HG03521 (cell line): ENCODE data around the gene ABHD11.
"Not testable (repeated sequence)": the region's sequence is repeated elsewhere in the genome, so short reads cannot be mapped to it uniquely, and the experiment has no call there.

Source experiments
- ATAC-seq: cut with Tn5 transposase; IDR thresholded peaks from one replicate; pipeline ENCODE4 v1.9.1; 2021; ENCODE audit warnings: mild to moderate bottlenecking, moderate library complexity; ENCODE audit not compliant: unreplicated experiment

The ABHD11 gene

DNA sequence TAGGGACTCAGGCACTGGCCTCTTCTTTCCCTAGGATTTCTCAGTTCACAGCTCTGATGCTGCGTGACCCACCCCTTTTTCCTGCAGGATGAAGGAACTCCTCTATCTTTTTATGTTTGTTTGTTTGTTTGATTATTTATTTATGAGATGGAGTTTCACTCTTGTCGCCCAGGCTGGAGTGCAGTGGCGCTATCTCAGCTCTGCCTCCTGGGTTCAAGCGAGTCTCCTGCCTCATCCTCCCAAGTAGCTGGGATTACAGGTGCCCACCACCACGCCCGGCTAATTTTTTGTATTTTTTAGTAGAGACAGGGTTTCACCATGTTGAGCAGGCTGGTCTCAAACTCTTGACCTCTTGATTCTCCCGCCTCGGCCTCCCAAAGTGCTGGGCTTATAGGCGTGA is 18.2 kb downstream of the ABHD11 start:
- not testable (repeated sequence) for ATAC-seq

DNA sequence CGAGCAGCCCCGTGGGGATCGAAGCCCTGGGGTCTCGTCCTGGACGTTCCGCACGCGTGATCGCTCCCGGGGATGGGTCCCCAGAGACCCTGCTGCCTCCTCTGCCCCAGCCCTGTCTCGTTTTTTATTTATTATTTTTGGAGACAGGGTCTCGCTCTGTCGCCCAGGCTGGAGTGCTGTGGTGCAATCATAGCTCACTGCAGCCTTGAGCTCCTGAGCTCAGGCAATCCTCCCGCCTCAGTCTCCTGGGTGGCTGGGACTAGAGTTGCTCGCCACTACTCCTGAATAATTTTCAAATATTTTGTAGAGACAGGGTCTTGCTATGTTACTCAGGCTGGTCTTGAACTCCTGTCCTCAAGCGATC is 18.8 kb downstream of the ABHD11 start:
- ATAC-seq, result peak; percentile 10

DNA sequence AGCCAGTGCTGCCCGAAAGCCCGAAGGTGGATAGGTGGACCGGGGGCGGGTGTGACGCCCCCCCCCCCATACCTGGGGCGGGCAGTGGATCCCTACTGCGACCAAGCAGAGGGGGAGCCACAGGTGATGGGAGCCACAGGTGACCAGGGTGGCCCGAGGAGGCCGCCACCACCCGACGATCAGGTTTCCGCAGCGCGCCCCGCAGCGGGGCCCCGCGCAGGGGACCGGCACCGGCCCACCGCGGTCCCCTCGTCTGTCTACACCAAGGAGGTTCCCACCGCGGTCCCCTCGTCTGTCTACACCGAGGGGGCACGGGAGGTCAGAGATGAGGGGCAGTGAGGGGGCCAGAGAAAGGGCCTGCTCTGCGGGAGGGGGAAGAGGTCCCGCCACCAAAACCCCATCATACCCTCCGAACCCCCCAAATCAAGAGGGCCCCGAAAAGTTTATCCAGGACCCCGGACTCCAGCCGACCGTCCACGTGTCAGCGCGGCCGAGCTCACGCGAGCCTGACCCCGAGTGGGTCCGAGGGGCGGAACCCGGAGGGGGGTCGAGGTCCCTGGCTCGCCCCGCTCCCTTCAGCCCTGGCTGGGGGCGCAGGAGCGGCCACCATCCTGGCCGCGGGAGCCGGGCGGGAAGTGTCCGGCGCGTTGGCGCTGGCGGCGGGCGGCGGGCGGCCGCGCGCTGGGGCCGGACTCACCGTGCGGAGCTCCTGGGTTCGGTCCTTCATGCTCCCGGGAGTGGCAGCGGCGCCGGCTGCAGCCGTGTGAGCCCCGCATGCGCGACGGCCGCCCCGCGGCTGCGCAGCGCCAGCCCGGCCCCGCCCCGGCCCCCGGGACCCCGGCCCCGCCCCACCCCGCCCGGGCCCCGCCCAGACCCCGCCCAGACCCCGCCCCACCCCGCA is 19.4 kb downstream of the ABHD11 start, which contains the start of gene STX1A:
STX1A (minus strand) TSS at position 765 of the 901 bp plus-strand sequence; CDS start at position 727, 38 bp downstream.
- peak; percentile 64 for ATAC-seq

DNA sequence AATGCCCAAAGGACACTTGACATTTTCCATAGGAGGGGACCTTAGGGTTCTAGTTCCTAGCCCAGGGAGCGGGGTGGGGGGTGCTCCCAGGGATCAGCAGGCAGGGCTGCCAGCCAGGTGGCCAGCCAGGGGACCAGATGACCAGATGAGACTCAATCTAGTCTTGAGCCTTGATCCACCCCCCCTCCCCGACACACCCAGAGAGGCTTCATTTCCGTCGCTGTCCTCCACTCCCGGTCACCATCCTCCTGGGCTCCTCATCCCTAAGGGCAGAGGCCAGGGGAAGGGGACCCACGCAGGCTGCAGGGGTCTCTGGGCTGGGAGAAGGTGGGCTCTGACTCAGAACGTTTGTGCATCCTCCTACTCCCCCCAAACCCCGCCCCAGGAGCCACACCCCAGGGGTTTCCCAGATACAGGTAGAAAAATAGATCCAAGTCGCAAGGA is 20.1 kb downstream of the ABHD11 start:
- ATAC-seq, result no peak

DNA sequence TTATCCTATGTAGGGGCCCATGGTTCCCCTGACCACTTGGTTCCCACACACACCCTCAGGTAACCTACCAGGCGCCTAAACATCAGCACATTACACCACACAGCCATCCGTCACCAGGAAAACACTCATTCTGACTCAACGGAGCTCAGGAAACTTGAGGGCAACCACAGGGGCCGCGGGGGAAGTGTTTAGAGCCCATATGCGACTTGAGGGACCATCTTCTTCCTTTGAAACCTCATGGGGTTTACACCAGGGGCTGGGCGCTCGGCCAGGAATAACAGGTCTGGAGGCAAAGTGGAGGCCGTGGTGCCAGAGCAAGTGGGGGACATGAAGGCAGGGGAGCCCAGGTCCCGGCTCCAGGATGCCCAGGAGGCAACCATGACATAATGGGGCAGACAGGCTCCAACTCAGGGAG is 20.6 kb downstream of the ABHD11 start:
- ATAC-seq, result no peak

DNA sequence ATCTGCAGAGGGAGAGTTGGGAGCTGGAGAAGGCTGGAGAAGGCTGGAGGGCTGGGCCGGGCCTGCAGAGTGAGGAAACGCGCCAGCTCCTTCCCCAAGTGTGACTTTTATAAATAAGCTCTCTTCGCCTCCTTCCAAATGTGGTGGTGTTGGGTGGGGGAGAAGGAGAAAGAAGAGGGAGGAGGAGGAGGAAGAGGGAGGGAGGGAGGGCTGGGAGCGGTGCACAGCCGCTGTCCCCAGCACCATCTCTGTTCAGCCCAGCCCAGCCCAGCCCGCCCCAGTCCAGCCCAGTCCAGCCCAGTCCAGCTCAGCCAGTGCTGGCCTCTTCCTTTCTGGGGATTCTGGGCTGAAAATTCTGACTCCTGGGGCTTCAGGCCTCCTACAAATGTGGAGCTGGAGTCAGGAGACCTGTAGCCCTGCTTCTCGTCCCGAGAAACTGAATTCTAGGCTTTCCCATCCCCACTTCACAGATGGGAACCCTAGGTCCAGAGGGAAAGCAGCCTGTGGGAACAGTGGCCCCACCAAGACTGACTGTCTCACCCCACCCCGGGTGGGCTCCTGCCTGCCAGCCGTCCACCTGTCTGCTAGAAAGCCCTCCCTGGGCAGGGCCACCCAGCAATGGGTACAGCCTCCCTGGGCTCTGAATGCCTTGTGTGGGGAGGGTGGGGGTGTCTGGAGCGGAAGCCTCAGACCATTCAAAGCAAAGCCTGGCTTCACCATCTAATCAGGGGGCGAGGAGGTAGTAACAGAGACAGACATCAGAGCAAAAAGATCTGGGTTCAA is 21.4 kb downstream of the ABHD11 start:
- ATAC-seq, result no peak

DNA sequence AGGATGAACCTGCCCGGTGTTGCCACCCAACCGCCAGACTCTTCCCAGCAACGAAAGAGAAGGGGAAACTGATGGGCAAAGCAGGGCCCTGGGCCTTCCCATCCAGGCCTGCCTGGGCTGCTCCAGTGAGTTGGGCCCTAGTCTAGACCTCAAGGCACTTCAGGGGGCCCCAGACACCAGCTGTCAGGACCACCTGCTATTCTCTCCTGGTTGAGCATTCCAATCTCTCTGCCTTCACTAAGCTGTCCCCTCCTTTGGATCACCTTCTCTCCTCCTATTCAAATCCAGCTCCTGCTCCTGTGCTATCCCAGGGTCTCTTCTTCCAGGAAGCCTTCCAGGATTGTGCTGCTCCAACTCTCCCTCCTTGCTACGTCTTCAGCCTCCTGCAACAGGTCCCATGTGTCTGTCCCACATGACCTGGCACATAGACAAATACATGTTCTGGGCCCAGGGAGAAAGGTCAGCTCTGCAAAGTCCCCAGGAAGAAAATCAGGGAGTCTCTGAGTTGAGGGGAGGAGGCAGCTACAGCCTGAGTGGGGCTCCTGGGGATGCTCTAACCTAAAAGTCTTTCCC is 22.2 kb downstream of the ABHD11 start:
- ATAC-seq, result no peak

DNA sequence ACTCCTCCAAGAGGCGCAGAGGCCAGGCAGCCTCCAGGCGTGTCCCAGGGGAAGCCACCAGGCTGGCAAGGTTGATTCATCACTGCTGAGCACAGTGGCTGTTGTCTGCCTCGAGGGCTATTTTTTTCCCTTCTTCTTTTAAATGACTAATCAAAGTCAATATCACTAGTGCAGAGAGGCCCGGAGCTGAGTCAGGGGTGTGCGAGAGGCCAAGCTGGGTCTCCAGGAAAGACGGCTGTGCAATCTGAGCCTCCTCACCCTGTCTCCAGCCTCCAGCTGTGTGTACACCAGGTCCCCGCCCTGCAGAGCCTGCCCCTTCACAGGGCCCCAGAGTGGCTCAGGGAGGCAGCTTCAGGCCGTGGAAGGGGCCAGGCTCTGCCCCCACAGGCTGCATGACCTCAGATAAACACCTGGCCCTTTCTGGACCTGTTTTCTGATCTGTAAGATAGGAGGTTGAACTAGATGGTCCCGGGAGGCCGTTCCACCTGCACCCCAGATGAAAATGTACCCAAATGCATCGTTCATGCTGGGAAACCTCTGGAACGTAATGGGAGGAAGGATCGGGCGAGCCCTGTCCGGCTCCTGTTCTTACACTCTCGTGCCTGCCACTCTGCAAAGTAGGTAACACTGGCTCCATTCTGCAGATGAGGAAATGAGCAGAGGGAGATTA is 22.8 kb downstream of the ABHD11 start:
- no peak for ATAC-seq

DNA sequence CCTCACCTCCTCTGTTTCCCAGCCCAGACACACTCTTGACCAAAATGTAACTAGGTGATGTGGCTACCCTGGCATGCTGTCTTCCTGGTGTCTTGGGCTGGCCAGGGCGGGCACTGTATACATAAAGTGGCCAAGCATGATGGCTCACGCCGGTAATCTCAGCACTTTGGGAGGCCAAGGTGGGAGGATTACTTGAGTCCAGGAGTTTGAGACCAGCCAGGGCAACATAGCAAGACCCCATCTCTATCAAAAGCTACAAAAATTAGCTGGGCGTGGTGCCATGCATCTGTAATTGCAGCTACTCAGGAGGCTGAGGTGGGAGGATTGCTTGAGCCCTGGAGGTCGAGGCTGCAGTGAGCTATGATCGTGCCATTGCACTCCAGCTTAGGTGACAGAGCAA is 25.3 kb downstream of the ABHD11 start:
- not testable (repeated sequence) for ATAC-seq

DNA sequence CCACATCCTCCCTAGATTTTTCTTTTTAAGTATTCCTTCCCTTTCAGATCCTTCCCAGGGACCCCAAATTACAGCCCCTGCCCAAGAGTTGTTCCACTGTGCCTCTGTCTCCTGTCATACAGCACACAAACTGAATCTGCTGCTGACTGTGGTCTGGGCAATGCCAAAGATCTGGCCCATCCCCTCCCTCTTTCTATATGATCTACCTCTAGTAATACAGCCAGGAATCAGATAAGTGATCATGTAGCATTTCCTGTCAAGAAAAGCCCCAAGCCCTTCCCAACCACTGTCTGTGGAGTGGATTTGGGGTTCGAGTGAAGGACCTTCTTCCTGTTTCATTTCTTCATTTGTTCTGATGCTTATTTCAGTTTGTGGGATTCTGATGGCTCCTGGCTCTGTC is 25.8 kb downstream of the ABHD11 start:
- no peak for ATAC-seq

DNA sequence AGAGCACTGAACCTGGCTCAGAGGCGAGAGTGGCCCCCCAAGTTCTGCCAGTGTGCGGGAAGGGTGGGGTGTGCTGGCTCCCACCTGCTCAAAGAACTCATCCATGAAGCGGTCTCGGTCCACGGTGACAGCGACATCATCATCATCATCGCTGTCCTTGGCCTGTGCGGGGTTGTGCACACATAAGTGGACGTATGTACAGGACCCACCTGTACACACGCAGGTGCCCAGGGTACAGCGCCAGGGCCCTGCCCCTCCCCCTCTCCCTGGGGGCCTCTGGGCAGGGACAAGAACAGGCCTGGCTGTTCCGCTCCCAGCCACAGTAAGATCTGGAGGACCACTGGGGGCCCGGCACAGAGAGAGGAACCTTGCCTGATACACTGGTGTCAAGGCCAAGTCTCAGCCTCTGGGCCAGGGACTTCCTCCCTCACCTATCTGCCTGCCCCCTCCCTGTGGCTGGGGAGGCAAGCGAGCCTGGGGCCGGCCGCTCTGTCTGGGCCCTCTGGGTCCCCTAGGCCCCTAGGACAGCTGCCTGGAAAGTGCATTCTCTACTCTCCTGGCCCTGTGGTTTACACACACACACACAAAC is 29.5 kb downstream of the ABHD11 start:
- no peak for ATAC-seq

DNA sequence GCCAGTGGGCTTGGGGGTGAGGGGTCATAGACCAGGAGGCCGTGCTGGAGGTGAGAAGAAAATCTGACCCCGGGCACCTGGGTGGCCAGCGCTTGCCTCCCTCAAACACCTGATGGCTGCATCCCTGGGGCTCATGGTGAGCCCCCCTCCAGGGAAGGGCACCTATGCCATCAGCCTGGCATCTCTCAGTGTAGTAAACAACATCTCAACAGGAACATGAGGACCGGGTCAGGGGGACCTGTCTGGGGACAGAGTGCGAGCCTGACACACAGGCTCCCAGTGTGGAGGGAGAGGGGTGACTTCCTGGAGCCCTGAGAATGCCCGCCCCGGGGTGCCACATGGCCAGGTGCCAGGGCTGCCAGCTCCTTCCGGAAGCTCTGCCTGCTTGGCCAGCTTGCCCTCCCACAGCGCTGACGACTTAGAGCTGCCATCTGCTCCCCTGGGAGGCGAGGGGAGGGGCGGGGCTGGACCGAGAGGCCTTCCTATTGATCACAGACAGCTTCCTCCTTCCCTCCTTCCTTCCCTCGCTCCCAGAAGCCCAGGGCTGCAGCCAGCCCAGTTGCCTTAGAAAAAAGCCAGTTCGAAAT is 31.5 kb downstream of the ABHD11 start:
- no peak for ATAC-seq

DNA sequence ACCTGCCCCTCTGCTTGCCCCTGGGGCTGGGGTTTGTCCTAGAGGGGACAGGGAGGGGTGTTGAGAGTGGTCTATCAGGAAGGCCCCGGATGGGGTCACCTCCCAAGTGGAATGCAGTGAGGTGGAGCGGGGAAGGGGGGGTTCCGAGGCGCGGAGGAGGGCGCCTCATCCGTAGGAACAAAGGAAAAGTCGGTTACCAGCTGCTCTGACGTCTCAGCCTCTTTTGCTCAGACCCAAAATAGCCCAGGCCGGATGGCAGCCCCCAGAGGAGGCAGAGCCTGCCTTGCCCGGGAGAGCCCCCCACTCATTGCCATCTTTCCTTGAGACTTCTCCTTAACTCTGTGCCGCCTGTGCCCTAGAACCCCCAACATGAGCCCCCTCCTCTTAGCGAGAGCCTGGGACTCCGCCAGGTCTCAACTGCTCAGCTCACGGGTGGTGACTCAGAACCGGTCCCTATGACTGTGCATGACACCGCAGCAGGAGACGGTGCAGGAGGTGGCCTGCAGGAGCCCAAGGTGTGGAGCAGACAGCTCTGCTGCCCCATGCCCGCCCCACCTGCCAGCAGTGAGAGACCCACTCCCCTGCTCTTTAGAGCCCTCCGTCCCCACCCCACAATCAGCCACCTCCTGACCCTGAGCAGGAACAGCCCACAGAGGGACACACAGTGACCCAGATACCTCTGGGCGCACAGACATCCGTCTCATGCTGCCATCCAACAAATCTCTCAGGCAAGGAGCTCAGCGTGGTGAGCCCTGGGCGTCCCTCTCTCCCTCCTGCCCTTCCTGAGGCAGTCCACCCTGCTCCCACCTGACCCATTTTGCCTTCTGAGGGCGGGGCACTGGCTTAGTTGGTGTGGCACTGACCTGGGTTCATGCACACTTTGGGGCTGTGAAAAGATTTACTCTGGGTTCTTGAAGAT is 32.2 kb downstream of the ABHD11 start:
- ATAC-seq, result no peak

DNA sequence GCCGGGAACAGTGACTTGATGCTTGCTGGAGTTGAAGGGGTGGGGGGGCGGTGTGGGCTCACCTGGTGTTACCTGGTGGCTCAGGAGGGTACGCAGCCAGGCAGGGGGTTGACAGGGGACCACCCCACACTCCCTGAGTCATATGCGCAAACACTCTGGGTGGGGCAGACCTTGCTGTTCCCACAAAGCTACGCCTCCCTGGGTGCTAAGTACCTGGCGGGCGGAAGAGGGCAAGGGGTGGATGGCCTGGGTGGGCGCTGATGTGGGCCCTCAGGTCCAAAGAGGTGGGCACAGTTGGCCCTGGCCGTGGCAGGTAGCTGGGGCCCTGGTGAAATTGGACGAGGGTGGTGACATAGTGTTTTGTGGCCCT is 33.1 kb downstream of the ABHD11 start:
- ATAC-seq, result no peak

DNA sequence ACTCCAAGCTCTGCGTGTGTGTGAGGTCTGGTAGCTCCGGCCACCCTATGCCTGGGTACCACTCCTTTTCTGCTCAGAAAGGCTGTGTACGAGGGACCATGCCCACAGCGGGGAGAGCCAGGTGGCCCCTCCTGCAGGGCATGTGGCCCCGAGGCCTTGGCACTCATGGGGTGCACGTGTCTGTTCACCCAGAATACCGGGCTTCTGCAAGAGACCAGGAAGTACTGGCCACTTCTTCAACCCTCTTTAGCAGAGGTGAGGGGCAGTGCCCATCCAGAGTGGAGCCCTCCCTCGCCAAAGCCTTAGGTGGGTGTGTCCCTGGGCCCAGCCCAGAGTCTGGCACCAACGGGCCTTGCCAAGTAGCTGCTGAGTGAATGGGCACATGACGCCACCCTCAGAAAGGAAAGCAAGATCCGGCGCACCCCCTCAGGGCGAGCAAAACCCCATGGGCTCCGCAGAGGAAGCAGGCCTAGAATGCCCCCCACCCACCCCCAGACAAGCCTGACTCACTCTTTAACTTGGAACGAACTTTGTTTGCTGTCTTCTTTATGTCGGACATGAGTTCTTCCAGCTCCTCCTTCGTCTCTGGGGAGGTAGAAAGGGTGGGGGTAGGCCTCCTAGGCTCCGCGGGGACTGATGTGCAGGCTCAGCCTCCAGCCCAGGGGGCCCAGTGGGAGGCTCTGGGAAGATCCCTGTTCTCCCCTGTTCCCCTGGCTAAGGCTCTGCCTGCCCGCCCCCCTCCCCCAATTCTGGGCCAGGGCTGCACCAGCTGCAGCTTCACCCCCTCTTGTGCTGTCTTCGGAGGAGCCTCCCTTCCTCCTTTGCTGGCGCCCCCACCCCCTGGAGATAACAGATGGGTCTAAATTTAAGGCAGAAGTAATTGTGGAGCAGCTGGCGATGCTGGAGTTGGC is 33.7 kb downstream of the ABHD11 start:
- no peak for ATAC-seq

DNA sequence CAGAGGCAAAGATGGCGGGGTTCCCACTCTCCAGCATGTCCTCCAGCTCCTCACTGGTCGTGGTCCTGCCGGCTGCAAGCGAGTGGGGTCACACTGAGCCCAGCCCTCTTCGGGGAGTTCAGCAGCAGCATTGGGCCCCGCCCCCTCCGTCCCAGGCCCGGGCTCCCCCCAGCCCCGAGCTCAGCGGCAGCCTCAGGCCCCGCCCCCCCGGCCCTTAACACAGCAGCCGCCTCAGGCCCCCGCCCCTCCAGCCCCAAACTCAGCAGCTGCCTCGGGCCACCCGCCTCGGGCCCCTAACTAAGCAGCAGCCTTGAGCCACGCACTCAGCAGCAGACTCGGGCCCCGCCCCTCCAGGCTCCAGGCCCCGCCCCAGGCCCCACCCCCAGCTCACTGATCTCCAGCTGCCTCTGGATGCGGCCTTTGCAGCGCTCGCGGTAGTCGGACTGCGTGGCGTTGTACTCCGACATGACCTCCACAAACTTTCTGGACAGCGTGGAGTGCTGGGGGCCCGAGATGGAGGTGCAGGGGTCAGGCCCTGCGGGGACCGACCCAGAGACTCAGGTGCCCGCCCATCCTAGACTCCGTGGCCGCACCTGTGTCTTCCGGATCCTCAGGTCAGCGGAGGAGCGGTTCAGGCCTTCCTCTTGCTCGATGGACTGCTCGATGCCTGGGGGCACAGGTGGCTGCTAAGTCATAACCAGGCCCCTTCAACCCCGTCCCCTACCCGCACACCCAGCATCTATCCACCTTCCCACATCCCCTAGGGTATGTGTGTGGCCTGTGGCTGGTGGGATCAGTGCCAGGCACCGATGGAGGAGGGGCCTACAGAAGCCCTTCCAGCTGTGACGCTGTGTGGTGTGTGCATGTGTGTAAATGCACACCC is 34.6 kb downstream of the ABHD11 start:
- ATAC-seq, result no peak

DNA sequence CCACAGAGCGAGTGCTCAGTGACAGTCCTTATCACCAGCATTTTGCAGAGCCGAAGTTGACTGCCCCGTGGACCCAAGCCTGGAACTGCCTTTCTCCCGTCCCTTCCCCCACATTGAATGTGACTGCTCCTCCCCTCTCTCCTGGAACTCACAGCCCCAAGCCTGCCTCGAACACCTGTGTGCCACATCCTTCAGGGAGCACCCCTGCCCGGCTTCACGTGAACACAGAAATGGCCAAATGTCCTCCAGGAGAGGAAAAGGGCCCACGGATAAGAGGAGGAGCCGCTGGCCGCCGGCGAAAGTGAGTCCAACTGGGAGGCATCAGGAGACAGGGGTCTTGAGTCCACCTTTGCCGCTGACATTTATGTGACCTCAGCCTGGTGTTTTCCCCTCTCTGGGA is 35.4 kb downstream of the ABHD11 start:
- ATAC-seq, result no peak
